HG03520 (cell line): ENCODE results near the gene TNFRSF8.

Source experiments
- ATAC-seq: cut with Tn5 transposase; IDR thresholded peaks from one replicate; pipeline ENCODE4 v1.9.1; 2021; ENCODE audit warnings: mild to moderate bottlenecking, moderate library complexity; ENCODE audit not compliant: unreplicated experiment

TNFRSF8 gene

DNA sequence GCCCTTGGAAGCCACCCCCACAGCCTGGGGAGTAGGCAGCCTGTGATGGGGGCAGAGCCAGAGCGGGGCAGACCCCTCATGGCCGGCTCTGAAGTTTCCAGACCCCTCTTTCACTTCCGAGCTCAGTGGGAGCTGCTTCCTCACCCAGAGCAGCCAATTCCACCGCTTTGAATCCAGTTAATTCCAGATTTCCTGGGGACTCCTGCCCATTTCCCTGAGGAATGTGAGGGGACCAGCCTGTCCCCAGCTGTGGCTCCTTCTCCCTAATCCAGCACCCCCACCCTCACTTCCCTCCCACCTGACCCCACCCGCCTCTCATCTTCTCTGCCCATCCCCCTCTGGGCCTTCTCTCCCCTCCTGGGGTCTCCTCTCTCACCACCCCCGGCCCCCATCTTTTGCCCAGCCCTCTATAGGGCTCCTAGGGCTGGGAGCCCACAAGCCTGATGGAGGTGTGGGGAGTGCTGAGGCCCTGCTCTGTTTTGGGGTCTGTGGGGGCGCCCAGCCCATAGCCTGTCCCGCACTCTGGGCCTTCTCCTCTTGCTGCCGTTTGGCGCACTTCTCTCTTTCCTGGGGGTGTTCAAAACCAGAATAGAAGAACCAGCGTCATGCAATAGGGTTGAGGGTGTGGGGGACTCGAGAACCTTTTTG, 77.5 kb downstream of the TNFRSF8 start:
- ATAC-seq: no peak

DNA sequence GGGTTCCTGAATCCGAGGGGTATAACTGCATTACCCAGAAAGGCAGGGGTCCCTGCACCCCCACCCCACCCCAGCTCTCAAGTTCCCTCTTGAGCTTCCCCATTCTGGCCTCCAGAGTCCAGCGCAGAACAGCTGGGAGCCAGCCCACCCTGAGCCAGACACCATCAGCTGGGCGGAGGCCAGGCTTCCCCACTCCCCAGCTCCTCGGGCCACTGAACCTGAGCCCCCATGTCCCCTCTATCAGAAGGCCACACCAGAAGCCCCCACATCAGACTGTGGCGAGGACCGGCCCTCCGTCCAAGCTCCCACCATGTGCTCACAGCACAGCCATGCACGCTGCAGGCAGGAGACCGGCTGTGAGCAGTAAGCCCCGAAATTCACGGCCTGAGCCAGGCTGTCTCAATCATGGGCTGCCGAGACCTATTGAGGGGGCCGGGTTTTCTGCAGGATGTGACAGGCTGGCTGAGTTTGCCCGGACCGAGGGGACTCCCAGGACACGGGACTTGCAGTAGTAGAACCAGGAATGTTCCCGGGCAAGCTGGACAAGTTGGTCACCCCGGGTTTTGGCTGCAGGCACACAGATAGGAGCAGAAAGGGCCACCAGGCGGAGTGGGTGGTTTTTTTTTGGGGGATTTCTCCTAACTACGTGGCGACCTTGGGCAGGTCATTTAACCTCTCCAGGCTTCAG, 78.2 kb downstream of the TNFRSF8 start:
- ATAC-seq: no peak

- ATAC-seq: no peak
These were observed 79.2 kb downstream of the TNFRSF8 start for GRCh38 chr1:12142141-12142823.

- no peak for ATAC-seq
These were observed 80.0 kb downstream of the TNFRSF8 start for GRCh38 chr1:12142891-12143630.

- no peak for ATAC-seq
These were observed 80.6 kb downstream of the TNFRSF8 start for GRCh38 chr1:12143631-12144155.

- no peak for ATAC-seq
These were observed 81.1 kb downstream of the TNFRSF8 start for GRCh38 chr1:12144236-12144635.

DNA sequence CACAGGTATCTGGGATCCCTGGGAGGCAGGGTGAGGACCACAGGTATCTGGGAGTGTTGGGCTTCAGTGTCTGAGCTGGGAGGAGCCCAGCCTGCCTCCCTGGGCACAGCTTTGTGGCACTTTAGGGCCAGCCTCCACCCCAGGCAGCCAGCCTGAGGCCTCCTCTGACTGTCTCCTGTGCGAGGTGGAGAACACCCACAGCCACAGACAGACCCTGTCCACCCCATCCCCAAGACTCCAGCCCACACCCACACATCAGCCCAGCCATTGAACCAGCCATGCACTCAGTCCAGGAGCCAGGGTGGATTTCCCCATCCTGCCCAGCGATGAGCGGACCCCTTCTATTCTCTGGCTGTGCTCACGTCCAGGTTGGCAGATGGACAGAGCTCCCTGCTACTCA, 81.9 kb downstream of the TNFRSF8 start:
- no peak for ATAC-seq

DNA sequence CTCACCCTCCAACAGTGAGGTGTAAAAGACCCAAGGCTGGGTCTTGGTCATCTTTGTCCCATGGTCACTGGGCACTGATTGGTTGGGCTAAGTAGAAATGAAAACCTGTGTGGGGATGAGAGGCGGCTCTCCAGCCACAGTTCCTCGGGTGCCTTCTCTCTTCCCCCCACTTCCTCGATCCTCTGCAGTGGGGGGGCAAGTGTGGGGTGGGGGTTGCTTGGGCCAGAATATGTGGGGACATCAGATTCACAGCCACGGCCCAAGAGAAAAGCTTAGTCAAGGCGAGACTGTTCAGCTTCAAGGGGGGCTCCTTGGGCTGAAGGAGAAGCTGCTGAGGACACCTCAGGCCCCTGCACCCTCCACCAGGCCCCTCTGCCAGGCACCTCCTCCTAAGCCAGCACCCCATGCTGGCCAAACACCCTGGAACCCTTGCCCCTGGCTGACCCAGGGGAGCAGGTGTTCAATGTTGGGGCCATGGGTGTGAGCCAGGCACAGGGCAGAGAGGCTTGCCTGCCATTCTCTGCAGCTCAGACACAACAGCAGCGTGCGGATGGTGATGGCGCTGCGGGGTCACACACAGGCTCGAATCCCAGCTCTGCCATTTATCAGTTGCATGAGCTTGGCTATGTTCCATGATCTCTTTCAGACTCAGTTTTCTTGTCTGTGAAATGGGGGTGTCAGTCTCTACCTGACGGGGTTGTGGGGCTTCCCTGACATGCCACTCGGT, 82.7 kb downstream of the TNFRSF8 start:
- ATAC-seq: no peak

GRCh38 chr1:12146343-12147112, 83.4 kb downstream of the TNFRSF8 start:
- no peak for ATAC-seq

- ATAC-seq: no peak
These were observed 84.1 kb downstream of the TNFRSF8 start for GRCh38 chr1:12147201-12147701.

DNA sequence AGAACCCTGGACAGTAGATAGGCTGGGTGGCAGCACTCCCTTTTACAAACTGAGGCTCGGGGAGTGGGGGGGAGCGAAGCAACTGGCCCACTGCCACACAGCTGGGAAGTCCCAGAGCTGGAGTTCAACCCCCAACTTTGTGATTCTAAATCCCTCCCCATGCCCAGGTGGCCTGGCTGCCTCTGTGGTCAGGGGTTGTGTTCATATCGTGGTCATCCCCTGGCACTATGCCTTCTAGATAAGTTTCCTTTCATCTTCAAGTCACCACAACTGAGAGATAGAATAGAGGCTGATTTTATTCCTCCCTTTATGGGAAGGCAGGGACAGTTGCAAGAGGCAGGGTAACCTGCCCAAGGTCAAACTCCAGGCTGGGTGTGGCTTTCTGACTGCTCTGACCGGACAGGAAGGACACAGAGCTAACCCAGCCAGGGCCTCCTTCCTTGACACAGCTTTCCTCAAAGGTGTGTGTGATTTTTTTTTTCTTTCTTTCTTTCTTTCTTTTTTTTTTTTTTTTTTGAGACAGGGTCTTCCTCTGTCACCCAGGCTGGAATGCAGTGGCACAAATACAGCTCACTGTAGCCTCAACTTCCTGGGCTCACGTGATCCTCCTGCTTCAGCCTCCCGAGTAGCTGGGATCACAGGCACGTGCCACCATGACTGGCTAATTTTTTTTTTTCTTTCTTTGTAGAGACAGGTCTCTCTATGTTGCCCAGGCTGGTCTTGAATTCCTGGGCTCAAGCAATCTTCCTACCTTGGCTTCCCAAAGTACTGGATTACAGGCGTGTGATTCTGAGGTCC, 85.3 kb downstream of the TNFRSF8 start:
- ATAC-seq: no peak

DNA sequence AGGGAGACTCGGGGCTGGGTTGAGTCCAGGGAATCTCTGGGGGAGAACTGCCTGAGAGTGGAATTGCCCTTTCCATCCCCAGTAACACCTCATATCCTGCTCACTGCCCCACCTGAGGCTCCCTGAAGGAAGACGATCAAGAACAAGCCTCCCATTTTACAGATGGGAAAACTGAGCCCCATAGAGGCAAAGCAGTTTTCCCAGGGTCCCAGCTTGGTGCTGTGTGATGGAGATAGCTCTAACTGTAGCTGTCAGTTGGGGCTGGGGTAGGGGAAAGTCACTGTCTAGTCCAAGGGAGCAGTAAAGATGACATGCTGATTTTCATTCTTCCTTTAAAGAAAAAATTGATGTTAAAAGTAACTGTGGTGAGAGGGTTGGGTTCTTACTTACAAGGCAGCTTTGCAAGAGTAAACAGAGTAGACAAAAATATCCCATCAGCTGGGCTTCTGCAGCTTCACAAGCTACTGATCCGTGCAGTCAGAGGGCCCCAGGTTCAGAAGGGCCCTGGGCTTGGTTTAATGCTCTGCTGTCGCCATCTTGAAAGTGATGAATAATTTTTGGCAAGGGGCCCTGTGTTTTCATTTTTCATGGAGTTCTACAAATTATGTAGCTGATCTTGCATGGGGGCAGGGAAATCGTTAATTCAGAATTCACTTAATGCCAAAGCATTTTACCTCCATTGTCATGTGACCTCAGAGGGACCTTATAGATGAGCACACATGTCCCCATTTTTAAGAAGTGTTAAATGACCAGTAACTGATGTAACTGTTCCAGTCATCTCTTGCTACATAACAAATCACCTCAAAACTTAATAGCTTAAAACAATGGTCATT, 86.1 kb downstream of the TNFRSF8 start:
- no peak for ATAC-seq

GRCh38 chr1:12149791-12150175, 86.7 kb downstream of the TNFRSF8 start:
- no peak for ATAC-seq

GRCh38 chr1:12150456-12151200, 87.5 kb downstream of the TNFRSF8 start:
- ATAC-seq: no peak

DNA sequence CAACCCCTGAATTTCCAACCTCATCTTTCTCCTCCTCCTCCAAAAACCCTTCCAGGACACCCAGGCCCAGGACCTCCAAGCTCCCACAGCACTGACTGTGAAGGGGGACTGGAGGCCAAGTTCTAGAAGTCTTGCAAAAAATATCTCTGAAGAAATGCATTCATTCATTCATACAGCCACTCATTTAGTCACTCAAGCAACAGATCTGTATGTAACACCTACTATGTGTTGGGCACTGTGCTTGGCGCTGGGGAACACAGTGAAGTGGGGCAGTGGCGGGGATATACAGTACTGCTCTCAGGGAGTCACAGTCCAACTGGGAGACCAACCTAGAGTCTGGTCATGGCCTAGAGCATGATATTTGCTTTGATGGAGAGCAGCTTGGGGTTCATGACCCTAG, 88.4 kb downstream of the TNFRSF8 start:
- no peak for ATAC-seq

DNA sequence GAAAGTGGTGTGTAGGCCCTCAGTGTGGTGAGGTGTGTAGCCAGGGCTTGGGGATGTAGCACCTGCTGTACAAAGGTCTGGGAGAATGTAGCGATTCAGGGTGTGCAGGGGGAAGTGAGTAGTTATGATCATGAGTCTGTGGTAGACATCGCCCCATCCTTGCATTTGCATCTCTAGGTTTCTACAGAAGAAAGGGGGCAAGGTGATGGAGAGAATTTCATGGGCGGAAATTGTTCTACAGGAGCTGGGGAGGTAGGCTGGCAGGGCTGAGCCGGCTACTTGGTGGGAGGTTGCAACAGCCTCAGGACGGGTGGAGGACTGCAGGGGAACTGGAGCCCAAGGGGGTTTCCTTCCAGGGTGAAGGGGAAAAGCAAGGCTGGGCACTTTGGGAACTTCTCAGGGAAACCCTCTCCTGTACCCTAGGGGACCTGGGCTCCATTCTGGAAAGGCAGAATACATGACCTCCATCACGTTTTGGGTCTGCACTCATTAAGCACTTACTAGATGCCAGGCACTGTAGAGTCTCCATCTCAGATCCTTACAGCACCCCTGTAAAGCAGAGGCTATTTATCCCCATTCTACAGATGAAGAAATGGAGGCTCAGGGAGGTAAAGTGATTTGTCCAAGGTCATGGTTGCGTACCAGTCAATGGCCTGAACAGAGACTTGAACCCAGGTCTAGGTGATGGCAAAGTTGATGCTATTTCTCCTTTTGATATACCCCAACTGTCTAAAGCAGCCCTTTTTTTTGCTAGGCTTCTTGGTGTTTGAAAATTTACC, 89.2 kb downstream of the TNFRSF8 start:
- ATAC-seq: peak; percentile 55
